ENCODE data around the gene CPN1. TPM values are rescaled to one million over a fixed set of nuclear protein-coding genes. Genes with fewer than 3 reads are reported as not detected.

Gene CPN1
- total and polyA plus RNA-seq, 9 of the 15 experiments (the other 6 are each of a cell fraction or from before 2014, with no cell fraction given) = 0.15 to 0.17 TPM; not detected in 7

- no peak overlapping the region for H2AFZ ChIP-seq (ENCODE audit: low read depth, low read length)
- no peak overlapping the region for H3K4me2 ChIP-seq (ENCODE audit: insufficient read depth, low read length)
- no TSS peak for BruUV-seq (replicated peaks)
- ATAC-seq (no peak), FAIRE-seq (no peak), DNase-seq (ENCODE audit: extremely low read depth in 1 of 4, low spot score in 3 of 4) (no peak)
- intact Hi-C loops (cut with micrococcal nuclease) = no loop called here
- no peaks in the 10 kb centered on the region for H3K79me2 ChIP-seq (ENCODE audit: control insufficient read depth, insufficient read depth, low read length)
- 0% methylated on average over 5 of the region's 5 CpGs for WGBS (ENCODE audit: insufficient coverage, low coverage, missing lambda C conversion rate)
- CTCF ChIA-PET (ENCODE audit: low intra/inter-chr PET ratio) = no interaction called here
- H4K20me1 ChIP-seq (replicated peaks; ENCODE audit: control insufficient read depth, insufficient read depth, low read length) = no peaks in the 10 kb centered on the region
- H3K4me1 ChIP-seq (replicated peaks in 1 of 2; ENCODE audit: control insufficient read depth in 2 of 2, insufficient read depth in 2 of 2, low read length in 2 of 2) = no peaks in the 10 kb centered on the region
- no peaks in the 10 kb centered on the region for H3K36me3 ChIP-seq (ENCODE audit: control insufficient read depth, insufficient read depth, low read length)
- H3K9me3 ChIP-seq (replicated peaks; ENCODE audit: control insufficient read depth, insufficient read depth, low read depth, low read length) = no peaks in the 10 kb centered on the region
- in situ Hi-C loops (cut with MboI) = no loop called here
- H3K27ac ChIP-seq (ENCODE audit: extremely low read depth, low read depth, low read length) = no peak overlapping the region
- POLR2A ChIA-PET = no interaction called here
- H3K9ac ChIP-seq (ENCODE audit: insufficient read depth in 1 of 2, low read depth in 2 of 2, low read length in 2 of 2) = no peak overlapping the region
- peaks cover 0 to 18% of the 10 kb centered on the region in 2 experiments; a peak in 4 of 5 replicates for H3K27me3 ChIP-seq (ENCODE audit: control insufficient read depth in 2 of 2, insufficient read depth in 2 of 2, low read length in 2 of 2)
- no peak overlapping the region for H3K4me3 ChIP-seq
- H3K9me1 ChIP-seq (ENCODE audit: control insufficient read depth, insufficient read depth, low read length) = no peaks in the 10 kb centered on the region
- TF ChIP-seq ZNF696 (CRISPR knock-in tag; conservative IDR thresholded peaks at IDR 0.05) (no peak), GABPB2 (CRISPR knock-in tag; conservative IDR thresholded peaks at IDR 0.05) (no peak), NFE2 (IDR thresholded peaks at IDR 0.05; ENCODE audit: low read depth) (no peak), DEAF1 (CRISPR knock-in tag; IDR thresholded peaks at IDR 0.05) (no peak), ZNF431 (CRISPR knock-in tag; IDR thresholded peaks at IDR 0.05) (peak; percentile 67; the same call in 1 of the 2 replicates), CHD2 (IDR thresholded peaks at IDR 0.05; ENCODE audit: low read depth, low read length) (0 out of 2 replicates have a peak, but pooled peaks have one; percentile 17), ZNF318 (IDR thresholded peaks at IDR 0.05; ENCODE audit: borderline replicate concordance in 1 of 2, low read depth in 1 of 2) (no peak), TRIM25 (IDR thresholded peaks at IDR 0.05; ENCODE audit: borderline replicate concordance) (no peak), ZKSCAN3 (CRISPR knock-in tag; IDR thresholded peaks at IDR 0.05) (no peak)
Measured at GRCh38 chr10:100104300-100104699, 22.6 kb upstream of the CPN1 start.

Measured in K562 (cell line).